WTC11 (cell line): ENCODE measurements around the gene STK17B. TPM values are rescaled to one million over a fixed set of nuclear protein-coding genes. Genes with fewer than 3 reads are reported as not detected.

Experiments used
- ATAC-seq: fragments of 200-7000 bp; cut with Tn5 transposase; 2 replicates; pipeline ENCODE4 v1.10.0; 2021; ENCODE audit warnings: mild to moderate bottlenecking, moderate library complexity
- CTCF ChIA-PET: fragments of 300-600 bp; sonication (Branson Sonifier 250); formaldehyde crosslinking; loops from one replicate; lab custom pipeline; 2021; ENCODE audit warnings: antibody characterized with exemption; lab: Charles Lee
- POLR2A ChIA-PET: fragments of 350-600 bp; sonication (Branson Sonifier 250); formaldehyde crosslinking; loops from one replicate; lab custom pipeline; 2021; ENCODE audit warnings: antibody characterized with exemption; lab: Charles Lee
- DNase-seq: peaks from one replicate; pipeline ENCODE4 v3.0.0; 2021; ENCODE audit warnings: low spot score
- H3K27ac Mint-ChIP-seq: 2 replicates; pipeline ENCODE4 v1.8.0; 2021; ENCODE audit warnings: mixed read lengths
- H3K27me3 Mint-ChIP-seq: 2 replicates; pipeline ENCODE4 v1.8.0; 2021; ENCODE audit warnings: low read depth, mild to moderate bottlenecking, moderate library complexity, mixed read lengths
- H3K36me3 Mint-ChIP-seq: 2 replicates; pipeline ENCODE4 v1.8.0; 2021; ENCODE audit warnings: mixed read lengths
- H3K4me1 Mint-ChIP-seq: 2 replicates; pipeline ENCODE4 v1.8.0; 2022; ENCODE audit warnings: mixed read lengths
- H3K4me3 Mint-ChIP-seq: 2 replicates; pipeline ENCODE4 v1.8.0; 2021; ENCODE audit warnings: mild to moderate bottlenecking, moderate library complexity, mixed read lengths
- H3K9me3 Mint-ChIP-seq: 2 replicates; pipeline ENCODE4 v1.8.0; 2021; ENCODE audit warnings: mixed read lengths
- ATF3 ChIP-seq: sonication (generic); formaldehyde crosslinking; conservative IDR thresholded peaks from 2 replicates; pipeline ENCODE4 v1.8.1; 2022; ENCODE audit warnings: mild to moderate bottlenecking, missing genetic modification reagents
- CDX4 ChIP-seq: fragments of 250-450 bp; sonication (Bioruptor Pico); IDR thresholded peaks from 2 replicates; pipeline ENCODE4 v1.9.0; 2021; ENCODE audit warnings: moderate library complexity, mild to moderate bottlenecking, inconsistent platforms, borderline replicate concordance
- CREB1 ChIP-seq: sonication (generic); formaldehyde crosslinking; IDR thresholded peaks from 2 replicates; pipeline ENCODE4 v1.8.0; 2023; ENCODE audit warnings: mild to moderate bottlenecking, missing genetic modification reagents
- E2F1 ChIP-seq: sonication (generic); formaldehyde crosslinking; IDR thresholded peaks from 2 replicates; pipeline ENCODE4 v1.8.0; 2022; ENCODE audit warnings: mild to moderate bottlenecking, missing genetic modification reagents
- FOXJ3 ChIP-seq: sonication (generic); formaldehyde crosslinking; IDR thresholded peaks from 2 replicates; pipeline ENCODE4 v1.9.0; 2021; ENCODE audit warnings: missing genetic modification reagents, mild to moderate bottlenecking, borderline replicate concordance
- GABPB1 ChIP-seq: sonication (generic); formaldehyde crosslinking; IDR thresholded peaks from 2 replicates; pipeline ENCODE4 v1.8.1; 2023; ENCODE audit warnings: mild to moderate bottlenecking, missing genetic modification reagents
- IRF1 ChIP-seq: sonication (generic); formaldehyde crosslinking; IDR thresholded peaks from 2 replicates; pipeline ENCODE4 v1.8.0; 2023; ENCODE audit warnings: missing genetic modification reagents
- IRF2 ChIP-seq: sonication (generic); formaldehyde crosslinking; IDR thresholded peaks from 2 replicates; pipeline ENCODE4 v1.8.0; 2022; ENCODE audit warnings: low read depth, missing genetic modification reagents, borderline replicate concordance
- MLX ChIP-seq: sonication (generic); formaldehyde crosslinking; IDR thresholded peaks from 2 replicates; pipeline ENCODE4 v1.8.1; 2023; ENCODE audit warnings: mild to moderate bottlenecking, missing genetic modification reagents, moderate library complexity
- NFYB ChIP-seq: sonication (generic); formaldehyde crosslinking; conservative IDR thresholded peaks from 2 replicates; pipeline ENCODE4 v1.8.0; 2022; ENCODE audit warnings: low read depth, missing genetic modification reagents
- NR2C2 ChIP-seq: sonication (generic); formaldehyde crosslinking; IDR thresholded peaks from 2 replicates; pipeline ENCODE4 v1.8.0; 2022; ENCODE audit warnings: mild to moderate bottlenecking, missing genetic modification reagents
- PRDM15 ChIP-seq: sonication (generic); formaldehyde crosslinking; IDR thresholded peaks from 2 replicates; pipeline ENCODE4 v1.8.0; 2022; ENCODE audit warnings: missing genetic modification reagents
- PREB ChIP-seq: sonication (generic); formaldehyde crosslinking; IDR thresholded peaks from 2 replicates; pipeline ENCODE4 v1.8.1; 2022; ENCODE audit warnings: mild to moderate bottlenecking, missing genetic modification reagents, moderate library complexity, borderline replicate concordance
- SMAD3 ChIP-seq: sonication (generic); formaldehyde crosslinking; IDR thresholded peaks from 2 replicates; pipeline ENCODE4 v1.8.0; 2022; ENCODE audit warnings: missing genetic modification reagents, mild to moderate bottlenecking, borderline replicate concordance
- TCF7 ChIP-seq: sonication (generic); formaldehyde crosslinking; IDR thresholded peaks from 2 replicates; pipeline ENCODE4 v1.8.0; 2022; ENCODE audit warnings: mild to moderate bottlenecking, low read depth, missing genetic modification reagents, moderate library complexity
- TEAD1 ChIP-seq: sonication (generic); formaldehyde crosslinking; IDR thresholded peaks from 2 replicates; pipeline ENCODE4 v1.8.0; 2022; ENCODE audit warnings: mild to moderate bottlenecking, missing genetic modification reagents
- ZMAT4 ChIP-seq: fragments of 250-450 bp; sonication (Bioruptor Pico); IDR thresholded peaks from 2 replicates; pipeline ENCODE4 v1.9.0; 2021; ENCODE audit warnings: mild to moderate bottlenecking
- ZNF219 ChIP-seq: sonication (generic); formaldehyde crosslinking; IDR thresholded peaks from 2 replicates; pipeline ENCODE4 v1.8.0; 2023; ENCODE audit warnings: missing genetic modification reagents, mild to moderate bottlenecking, borderline replicate concordance
- ZNF416 ChIP-seq: fragments of 250-450 bp; sonication (Bioruptor Pico); IDR thresholded peaks from 2 replicates; pipeline ENCODE4 v1.9.0; 2021; ENCODE audit warnings: mild to moderate bottlenecking, inconsistent platforms
- ZNF532 ChIP-seq: fragments of 250-450 bp; sonication (Bioruptor Pico); IDR thresholded peaks from 2 replicates; pipeline ENCODE4 v1.9.0; 2021; ENCODE audit warnings: mild to moderate bottlenecking, borderline replicate concordance
- total RNA-seq: library from RNA; stranded (reverse); gene quantifications from 3 replicates; pipeline ENCODE4 v1.2.3, GENCODE V29; 2021

The STK17B gene
- total RNA-seq, 1 experiment from 2014 or later = 11.8 TPM

- TF ChIP-seq ZNF532 (CRISPR knock-in tag) (no peak), E2F1 (no peak), PREB (CRISPR knock-in tag) (no peak), SMAD3 (CRISPR knock-in tag) (no peak)
Observed at GRCh38 chr2:196191541-196191940, 20.2 kb upstream of the STK17B start (continued).

GRCh38 chr2:196187898-196188458, 16.6 kb upstream of the STK17B start:
- CTCF ChIA-PET = no interaction called here
- H3K36me3 Mint-ChIP-seq = no peaks in the 10 kb centered on the region
- POLR2A ChIA-PET = no interaction called here
- ATAC-seq (no peak), DNase-seq (no peak)
- H3K27me3 Mint-ChIP-seq = no peaks in the 10 kb centered on the region
- H3K4me1 Mint-ChIP-seq = peaks cover 4% of the 10 kb centered on the region; the same call in 1 of the 2 replicates
- H3K9me3 Mint-ChIP-seq = peaks cover 8% of the 10 kb centered on the region; the same call in 1 of the 2 replicates
- H3K4me3 Mint-ChIP-seq = no peak overlapping the region
- H3K27ac Mint-ChIP-seq = no peak overlapping the region
- TF ChIP-seq NR2C2 (CRISPR knock-in tag) (no peak), GABPB1 (CRISPR knock-in tag) (no peak), MLX (CRISPR knock-in tag) (no peak), IRF2 (CRISPR knock-in tag) (no peak), IRF1 (CRISPR knock-in tag) (no peak), ZMAT4 (CRISPR knock-in tag) (no peak), ZNF219 (no peak), CREB1 (CRISPR knock-in tag) (no peak), FOXJ3 (no peak), TEAD1 (CRISPR knock-in tag) (no peak), PRDM15 (CRISPR knock-in tag) (no peak), ZNF416 (CRISPR knock-in tag) (no peak), ATF3 (CRISPR knock-in tag) (no peak), NFYB (CRISPR knock-in tag) (no peak), TCF7 (no peak), CDX4 (no peak)
